Body of pancreas (tissue), 4 donors: Measurements from ENCODE around the gene AGBL5.

ENCODE experiments used
- CTCF ChIP-seq, 7 experiments: fragments of 450-650 bp in 4 of 7; fragments of 200-600 bp in 3 of 7; sonication (generic) in 3 of 7; IDR thresholded peaks; one replicate each; pipeline ENCODE4 v1.5.1; 2016 to 2019; ENCODE audit warnings: antibody characterized with exemption in 7 of 7
- POLR2A ChIP-seq, 3 donors: fragments of 450-650 bp; IDR thresholded peaks; one replicate each; pipeline ENCODE4 v1.6.1; 2016; ENCODE audit warnings: antibody characterized with exemption in 3 of 3, mild to moderate bottlenecking in 2 of 3

GRCh38 chr2:27109083-27109482 lies 57.6 kb downstream of the AGBL5 start:
- TF ChIP-seq CTCF (IDR thresholded peaks at IDR 0.05) (no peak), POLR2A (IDR thresholded peaks at IDR 0.05) (no peak)
